ENCODE measurements around the gene COL4A3. TPM values are rescaled to one million over a fixed set of nuclear protein-coding genes. Genes with fewer than 3 reads are reported as not detected.
A peak's percentile ranks its signal among the peaks of the same experiment; 100 is the strongest.

COL4A3 gene
- total RNA-seq, 1 donor from 2014 or later, result 1.5 TPM

DNA sequence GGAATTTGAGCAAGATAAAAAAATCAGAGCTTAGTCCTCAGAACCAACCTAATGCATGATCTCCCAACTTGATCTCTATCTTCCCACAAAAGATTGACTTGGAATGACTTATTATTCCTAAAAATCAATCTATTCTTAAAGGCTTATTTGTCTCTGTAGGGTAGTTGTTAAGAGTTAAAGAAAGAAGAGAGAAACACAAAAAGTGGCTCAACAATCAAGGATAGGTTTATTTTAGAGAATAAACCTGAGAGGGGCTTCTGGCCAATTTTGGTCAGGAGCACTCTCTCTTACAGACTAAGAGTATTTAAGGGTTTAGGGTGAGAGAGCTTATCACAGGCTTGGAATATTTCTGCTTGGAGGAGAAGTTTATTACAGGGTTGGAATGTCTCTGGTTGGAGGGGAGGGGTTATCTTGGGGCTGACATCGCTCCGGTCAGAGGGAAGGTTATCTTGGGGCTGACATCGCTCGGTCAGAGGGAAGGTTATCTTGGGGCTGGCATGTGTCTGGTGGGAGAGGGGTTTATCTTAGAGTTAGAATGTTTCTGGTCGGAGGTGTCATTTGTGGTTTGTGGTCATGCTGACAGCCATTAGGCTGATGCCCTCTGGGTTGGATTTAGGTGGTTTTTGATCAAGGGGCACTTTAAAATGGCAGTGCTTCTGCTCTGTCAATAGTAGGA lies 158.2 kb downstream of the COL4A3 start:
- Histone ChIP-seq H3K27ac (no peak overlapping the region), H3K4me3 (no peak overlapping the region), H3K4me1 (peaks cover 23% of the 10 kb centered on the region), H3K9me3 (no peaks in the 10 kb centered on the region), H3K27me3 (no peaks in the 10 kb centered on the region), H3K36me3 (no peaks in the 10 kb centered on the region)
- no peak for DNase-seq (ENCODE audit: extremely low spot score in 2 of 2)
- intact Hi-C loops (cut with DNase I), result no loop called here
- TF ChIP-seq POLR2AphosphoS5 (IDR thresholded peaks at IDR 0.05; ENCODE audit: insufficient read depth in 1 of 2, low read depth in 1 of 2), result no peak
- TF ChIP-seq CTCF (IDR thresholded peaks at IDR 0.05), result no peak
- TF ChIP-seq POLR2A (IDR thresholded peaks at IDR 0.05), result no peak

DNA sequence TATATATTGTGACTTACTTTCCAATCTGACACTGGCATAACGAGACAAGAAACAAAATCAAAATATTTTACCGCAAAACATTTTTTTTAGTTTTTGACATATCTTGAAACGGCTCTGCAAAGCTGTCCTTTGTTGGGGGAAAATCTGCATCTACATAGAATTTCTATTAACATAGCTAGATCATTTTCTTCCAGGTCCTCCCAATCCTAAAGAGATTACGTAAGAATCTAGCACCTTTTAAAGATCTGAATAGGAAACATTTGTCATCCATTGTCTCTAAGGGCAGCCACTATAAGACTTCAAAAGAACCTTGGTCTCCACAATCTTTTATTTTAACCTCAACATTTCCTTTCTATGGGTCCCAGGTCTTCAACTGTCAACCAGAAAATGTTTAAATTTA lies 159.4 kb downstream of the COL4A3 start:
- no peak for DNase-seq (ENCODE audit: extremely low spot score in 2 of 2)
- Histone ChIP-seq H3K36me3 (no peaks in the 10 kb centered on the region), H3K27ac (no peak overlapping the region), H3K4me3 (no peak overlapping the region), H3K4me1 (peaks cover 23% of the 10 kb centered on the region), H3K27me3 (no peaks in the 10 kb centered on the region), H3K9me3 (no peaks in the 10 kb centered on the region)
- TF ChIP-seq POLR2A (IDR thresholded peaks at IDR 0.05) (no peak), CTCF (IDR thresholded peaks at IDR 0.05) (no peak), POLR2AphosphoS5 (IDR thresholded peaks at IDR 0.05; ENCODE audit: insufficient read depth in 1 of 2, low read depth in 1 of 2) (no peak)
- intact Hi-C loops (cut with DNase I), result no loop called here

GRCh38 chr2:227324642-227324994 lies 160.2 kb downstream of the COL4A3 start:
- no peak for TF ChIP-seq CTCF (IDR thresholded peaks at IDR 0.05)
- TF ChIP-seq POLR2A (IDR thresholded peaks at IDR 0.05), result no peak
- no peak for TF ChIP-seq POLR2AphosphoS5 (IDR thresholded peaks at IDR 0.05; ENCODE audit: insufficient read depth in 1 of 2, low read depth in 1 of 2)
- H3K36me3 ChIP-seq, result no peaks in the 10 kb centered on the region
- DNase-seq (ENCODE audit: extremely low spot score in 2 of 2), result no peak
- peaks cover 23% of the 10 kb centered on the region for H3K4me1 ChIP-seq
- H3K27ac ChIP-seq, result peak overlapping the region; percentile 94
- H3K4me3 ChIP-seq, result peak overlapping the region; percentile 61 to 94
- no peaks in the 10 kb centered on the region for H3K27me3 ChIP-seq
- intact Hi-C loops (cut with DNase I), result no loop called here
- no peaks in the 10 kb centered on the region for H3K9me3 ChIP-seq

DNA sequence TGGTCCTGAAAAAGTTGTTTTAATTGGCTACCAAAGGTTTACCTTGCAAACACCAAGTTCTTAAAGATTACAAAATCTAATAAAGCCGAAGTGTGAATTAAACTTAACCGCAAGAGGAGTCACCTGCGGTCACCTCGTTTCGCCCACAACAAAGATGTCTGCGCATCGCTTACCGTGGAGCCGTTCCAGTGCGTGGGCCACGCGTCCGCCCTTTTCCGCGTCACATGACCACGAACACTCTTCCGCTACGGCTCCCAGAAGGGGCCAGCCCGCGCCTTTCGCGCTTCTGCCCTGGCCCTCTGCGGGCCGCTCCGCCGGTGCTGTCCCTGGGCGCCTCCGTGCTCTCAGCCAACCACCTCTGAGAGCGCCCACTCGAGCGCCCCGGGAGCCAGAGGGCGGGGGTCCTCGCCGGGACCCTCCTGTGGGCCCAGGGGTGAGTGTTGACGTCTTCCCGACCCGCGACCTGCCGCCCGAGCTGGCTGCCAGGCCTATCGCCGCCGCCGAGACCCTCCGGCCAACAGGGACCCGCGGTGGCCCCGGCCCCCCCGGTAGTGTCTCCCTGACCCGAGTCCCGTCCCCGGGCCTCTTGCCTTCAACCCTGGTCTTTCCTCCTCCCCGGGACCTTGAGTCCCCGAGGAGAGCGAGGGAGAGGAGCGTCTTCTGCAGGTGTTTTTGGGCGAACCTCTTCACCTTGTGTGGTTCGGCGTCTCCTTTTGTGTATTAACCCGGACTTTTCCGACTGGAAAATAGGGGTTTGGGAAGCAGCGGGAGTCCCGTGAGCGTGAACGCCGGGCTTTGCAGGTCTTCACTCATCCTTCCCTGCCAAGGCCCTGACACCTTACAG lies 160.8 kb downstream of the COL4A3 start, which contains the start of gene MFF:
TSS of gene MFF (plus strand) at position 257 of the 844 bp plus-strand sequence. CDS start 5,415 bp downstream, outside the sequence.
- Histone ChIP-seq H3K9me3 (no peaks in the 10 kb centered on the region), H3K36me3 (no peaks in the 10 kb centered on the region), H3K4me3 (peak within 1 kb of the TSS; percentile 61 to 94), H3K27ac (peak within 1 kb of the TSS; percentile 94), H3K27me3 (no peaks in the 10 kb centered on the region), H3K4me1 (peaks cover 23% of the 10 kb centered on the region)
- DNase-seq (ENCODE audit: extremely low spot score in 2 of 2), result peak in 1 of 2 donors; percentile 94
- peak in 1 of 2 donors; percentile 58 for TF ChIP-seq POLR2A (IDR thresholded peaks at IDR 0.05)
- peak; percentile 94 for TF ChIP-seq POLR2AphosphoS5 (IDR thresholded peaks at IDR 0.05; ENCODE audit: insufficient read depth in 1 of 2, low read depth in 1 of 2)
- TF ChIP-seq CTCF (IDR thresholded peaks at IDR 0.05), result peak in 1 of 3 experiments; percentile 25
- intact Hi-C loops (cut with DNase I), result no loop called here
